Measurements from ENCODE around the gene ERFL.

Gene ERFL

DNA sequence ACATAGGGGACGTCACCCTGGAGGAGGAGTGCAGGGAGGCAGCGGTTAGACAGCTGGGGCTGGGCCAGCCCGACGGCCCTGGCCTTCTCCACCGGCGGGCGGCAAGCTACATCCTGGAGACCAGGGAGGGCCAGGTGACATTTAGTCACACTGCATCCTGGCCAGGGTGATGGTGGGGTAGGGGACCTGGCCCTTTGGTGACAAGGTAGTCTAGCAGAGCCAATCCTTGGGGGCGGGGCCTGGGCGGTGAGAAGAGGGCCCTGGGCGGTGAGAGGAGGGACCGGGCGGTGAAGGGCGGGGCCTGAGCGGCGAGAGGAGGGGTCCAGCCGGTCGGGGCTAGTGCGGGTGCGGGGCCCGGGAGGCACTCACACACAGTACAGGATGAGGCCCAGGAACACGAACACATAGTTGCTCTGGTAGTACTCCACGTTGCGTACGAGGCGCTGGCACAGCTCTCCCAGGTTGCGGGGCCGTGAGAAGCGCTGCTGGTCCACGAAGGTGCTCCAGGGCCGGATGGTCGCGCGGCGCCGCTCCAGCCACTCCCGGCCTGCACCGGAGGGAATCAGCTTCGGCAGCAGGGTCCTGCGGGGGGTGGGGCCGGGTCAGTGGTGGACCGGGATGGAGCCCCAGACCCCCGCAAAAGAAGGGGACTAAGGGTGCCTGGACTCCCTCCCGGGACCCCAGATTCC is 30.3 kb upstream of the ERFL start (continued):
- TF ChIP-seq ZNF629 (tag by site-specific recombination; IDR thresholded peaks at IDR 0.05) (no peak), KLF10 (tag by site-specific recombination; IDR thresholded peaks at IDR 0.05) (no peak), ZNF324 (tag by site-specific recombination; IDR thresholded peaks at IDR 0.05) (no peak; the same call in none of the 2 replicates), ZNF354C (tag by site-specific recombination; IDR thresholded peaks at IDR 0.05; ENCODE audit: borderline replicate concordance, low read depth) (no peak), WT1 (tag by site-specific recombination; IDR thresholded peaks at IDR 0.05) (0 out of 2 replicates have a peak, but pooled peaks have one; percentile 37), ZNF433 (tag by site-specific recombination; IDR thresholded peaks at IDR 0.05; ENCODE audit: low read depth) (no peak), SCRT2 (tag by site-specific recombination; IDR thresholded peaks at IDR 0.05) (no peak), ZNF341 (tag by site-specific recombination; IDR thresholded peaks at IDR 0.05; ENCODE audit: low read depth) (peak; percentile 87), ZSCAN30 (tag by site-specific recombination; IDR thresholded peaks at IDR 0.05) (peak; percentile 70; the same call in 1 of the 2 replicates), ZNF501 (tag by site-specific recombination; IDR thresholded peaks at IDR 0.05) (peak; percentile 82), HOXA7 (CRISPR knock-in tag; IDR thresholded peaks at IDR 0.05; ENCODE audit: borderline replicate concordance) (no peak), ZNF776 (tag by site-specific recombination; IDR thresholded peaks at IDR 0.05; ENCODE audit: borderline replicate concordance) (no peak), ZNF555 (tag by site-specific recombination; conservative IDR thresholded peaks at IDR 0.05) (no peak), ZNF132 (tag by site-specific recombination; IDR thresholded peaks at IDR 0.05; ENCODE audit: borderline replicate concordance) (no peak), ZNF114 (tag by site-specific recombination; IDR thresholded peaks at IDR 0.05) (no peak), ZFP69B (tag by site-specific recombination; IDR thresholded peaks at IDR 0.05) (peak; percentile 76), GFI1B (tag by site-specific recombination; IDR thresholded peaks at IDR 0.05) (0 out of 2 replicates have a peak, but pooled peaks have one; percentile 16), ZNF544 (tag by site-specific recombination; IDR thresholded peaks at IDR 0.05) (no peak), ZNF843 (tag by site-specific recombination; IDR thresholded peaks at IDR 0.05) (peak; percentile 22), ZNF664 (tag by site-specific recombination; IDR thresholded peaks at IDR 0.05) (no peak), ZNF610 (tag by site-specific recombination; IDR thresholded peaks at IDR 0.05; ENCODE audit: borderline replicate concordance) (peak; percentile 34; the same call in 1 of the 2 replicates), ZNF768 (tag by site-specific recombination; IDR thresholded peaks at IDR 0.05) (no peak), ZNF266 (tag by site-specific recombination; IDR thresholded peaks at IDR 0.05; ENCODE audit: low read depth) (no peak), ZEB2 (tag by site-specific recombination; IDR thresholded peaks at IDR 0.05) (peak; percentile 56), BCL11B (tag by site-specific recombination; IDR thresholded peaks at IDR 0.05; ENCODE audit: low read depth) (0 out of 2 replicates have a peak, but pooled peaks have one; percentile 61), ZNF830 (tag by site-specific recombination; IDR thresholded peaks at IDR 0.05; ENCODE audit: low read depth) (no peak), ZNF596 (tag by site-specific recombination; IDR thresholded peaks at IDR 0.05) (no peak)
- TF ChIP-seq, protein P1, sequence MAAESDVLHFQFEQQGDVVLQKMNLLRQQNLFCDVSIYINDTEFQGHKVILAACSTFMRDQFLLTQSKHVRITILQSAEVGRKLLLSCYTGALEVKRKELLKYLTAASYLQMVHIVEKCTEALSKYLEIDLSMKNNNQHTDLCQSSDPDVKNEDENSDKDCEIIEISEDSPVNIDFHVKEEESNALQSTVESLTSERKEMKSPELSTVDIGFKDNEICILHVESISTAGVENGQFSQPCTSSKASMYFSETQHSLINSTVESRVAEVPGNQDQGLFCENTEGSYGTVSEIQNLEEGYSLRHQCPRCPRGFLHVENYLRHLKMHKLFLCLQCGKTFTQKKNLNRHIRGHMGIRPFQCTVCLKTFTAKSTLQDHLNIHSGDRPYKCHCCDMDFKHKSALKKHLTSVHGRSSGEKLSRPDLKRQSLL (tag by site-specific recombination; IDR thresholded peaks at IDR 0.05), result peak; percentile 7; the same call in 1 of the 2 replicates
- TF ChIP-seq, protein P2, sequence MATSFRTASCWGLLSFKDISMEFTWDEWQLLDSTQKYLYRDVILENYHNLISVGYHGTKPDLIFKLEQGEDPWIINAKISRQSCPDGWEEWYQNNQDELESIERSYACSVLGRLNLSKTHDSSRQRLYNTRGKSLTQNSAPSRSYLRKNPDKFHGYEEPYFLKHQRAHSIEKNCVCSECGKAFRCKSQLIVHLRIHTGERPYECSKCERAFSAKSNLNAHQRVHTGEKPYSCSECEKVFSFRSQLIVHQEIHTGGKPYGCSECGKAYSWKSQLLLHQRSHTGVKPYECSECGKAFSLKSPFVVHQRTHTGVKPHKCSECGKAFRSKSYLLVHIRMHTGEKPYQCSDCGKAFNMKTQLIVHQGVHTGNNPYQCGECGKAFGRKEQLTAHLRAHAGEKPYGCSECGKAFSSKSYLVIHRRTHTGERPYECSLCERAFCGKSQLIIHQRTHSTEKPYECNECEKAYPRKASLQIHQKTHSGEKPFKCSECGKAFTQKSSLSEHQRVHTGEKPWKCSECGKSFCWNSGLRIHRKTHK (tag by site-specific recombination; IDR thresholded peaks at IDR 0.05), result no peak
- TF ChIP-seq, protein P3, sequence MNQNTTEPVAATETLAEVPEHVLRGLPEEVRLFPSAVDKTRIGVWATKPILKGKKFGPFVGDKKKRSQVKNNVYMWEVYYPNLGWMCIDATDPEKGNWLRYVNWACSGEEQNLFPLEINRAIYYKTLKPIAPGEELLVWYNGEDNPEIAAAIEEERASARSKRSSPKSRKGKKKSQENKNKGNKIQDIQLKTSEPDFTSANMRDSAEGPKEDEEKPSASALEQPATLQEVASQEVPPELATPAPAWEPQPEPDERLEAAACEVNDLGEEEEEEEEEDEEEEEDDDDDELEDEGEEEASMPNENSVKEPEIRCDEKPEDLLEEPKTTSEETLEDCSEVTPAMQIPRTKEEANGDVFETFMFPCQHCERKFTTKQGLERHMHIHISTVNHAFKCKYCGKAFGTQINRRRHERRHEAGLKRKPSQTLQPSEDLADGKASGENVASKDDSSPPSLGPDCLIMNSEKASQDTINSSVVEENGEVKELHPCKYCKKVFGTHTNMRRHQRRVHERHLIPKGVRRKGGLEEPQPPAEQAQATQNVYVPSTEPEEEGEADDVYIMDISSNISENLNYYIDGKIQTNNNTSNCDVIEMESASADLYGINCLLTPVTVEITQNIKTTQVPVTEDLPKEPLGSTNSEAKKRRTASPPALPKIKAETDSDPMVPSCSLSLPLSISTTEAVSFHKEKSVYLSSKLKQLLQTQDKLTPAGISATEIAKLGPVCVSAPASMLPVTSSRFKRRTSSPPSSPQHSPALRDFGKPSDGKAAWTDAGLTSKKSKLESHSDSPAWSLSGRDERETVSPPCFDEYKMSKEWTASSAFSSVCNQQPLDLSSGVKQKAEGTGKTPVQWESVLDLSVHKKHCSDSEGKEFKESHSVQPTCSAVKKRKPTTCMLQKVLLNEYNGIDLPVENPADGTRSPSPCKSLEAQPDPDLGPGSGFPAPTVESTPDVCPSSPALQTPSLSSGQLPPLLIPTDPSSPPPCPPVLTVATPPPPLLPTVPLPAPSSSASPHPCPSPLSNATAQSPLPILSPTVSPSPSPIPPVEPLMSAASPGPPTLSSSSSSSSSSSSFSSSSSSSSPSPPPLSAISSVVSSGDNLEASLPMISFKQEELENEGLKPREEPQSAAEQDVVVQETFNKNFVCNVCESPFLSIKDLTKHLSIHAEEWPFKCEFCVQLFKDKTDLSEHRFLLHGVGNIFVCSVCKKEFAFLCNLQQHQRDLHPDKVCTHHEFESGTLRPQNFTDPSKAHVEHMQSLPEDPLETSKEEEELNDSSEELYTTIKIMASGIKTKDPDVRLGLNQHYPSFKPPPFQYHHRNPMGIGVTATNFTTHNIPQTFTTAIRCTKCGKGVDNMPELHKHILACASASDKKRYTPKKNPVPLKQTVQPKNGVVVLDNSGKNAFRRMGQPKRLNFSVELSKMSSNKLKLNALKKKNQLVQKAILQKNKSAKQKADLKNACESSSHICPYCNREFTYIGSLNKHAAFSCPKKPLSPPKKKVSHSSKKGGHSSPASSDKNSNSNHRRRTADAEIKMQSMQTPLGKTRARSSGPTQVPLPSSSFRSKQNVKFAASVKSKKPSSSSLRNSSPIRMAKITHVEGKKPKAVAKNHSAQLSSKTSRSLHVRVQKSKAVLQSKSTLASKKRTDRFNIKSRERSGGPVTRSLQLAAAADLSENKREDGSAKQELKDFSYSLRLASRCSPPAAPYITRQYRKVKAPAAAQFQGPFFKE (tag by site-specific recombination; IDR thresholded peaks at IDR 0.05; ENCODE audit: borderline replicate concordance), result no peak
- TF ChIP-seq, protein P4, sequence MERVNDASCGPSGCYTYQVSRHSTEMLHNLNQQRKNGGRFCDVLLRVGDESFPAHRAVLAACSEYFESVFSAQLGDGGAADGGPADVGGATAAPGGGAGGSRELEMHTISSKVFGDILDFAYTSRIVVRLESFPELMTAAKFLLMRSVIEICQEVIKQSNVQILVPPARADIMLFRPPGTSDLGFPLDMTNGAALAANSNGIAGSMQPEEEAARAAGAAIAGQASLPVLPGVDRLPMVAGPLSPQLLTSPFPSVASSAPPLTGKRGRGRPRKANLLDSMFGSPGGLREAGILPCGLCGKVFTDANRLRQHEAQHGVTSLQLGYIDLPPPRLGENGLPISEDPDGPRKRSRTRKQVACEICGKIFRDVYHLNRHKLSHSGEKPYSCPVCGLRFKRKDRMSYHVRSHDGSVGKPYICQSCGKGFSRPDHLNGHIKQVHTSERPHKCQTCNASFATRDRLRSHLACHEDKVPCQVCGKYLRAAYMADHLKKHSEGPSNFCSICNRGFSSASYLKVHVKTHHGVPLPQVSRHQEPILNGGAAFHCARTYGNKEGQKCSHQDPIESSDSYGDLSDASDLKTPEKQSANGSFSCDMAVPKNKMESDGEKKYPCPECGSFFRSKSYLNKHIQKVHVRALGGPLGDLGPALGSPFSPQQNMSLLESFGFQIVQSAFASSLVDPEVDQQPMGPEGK (tag by site-specific recombination; IDR thresholded peaks at IDR 0.05), result peak; percentile 12
